GDM1 (cell line): ENCODE results near the gene REXO5.

ENCODE experiments used
- DNase-seq: peaks from one replicate; lab custom pipeline; 2025; lab: John Stamatoyannopoulos, UW

The REXO5 gene

DNA sequence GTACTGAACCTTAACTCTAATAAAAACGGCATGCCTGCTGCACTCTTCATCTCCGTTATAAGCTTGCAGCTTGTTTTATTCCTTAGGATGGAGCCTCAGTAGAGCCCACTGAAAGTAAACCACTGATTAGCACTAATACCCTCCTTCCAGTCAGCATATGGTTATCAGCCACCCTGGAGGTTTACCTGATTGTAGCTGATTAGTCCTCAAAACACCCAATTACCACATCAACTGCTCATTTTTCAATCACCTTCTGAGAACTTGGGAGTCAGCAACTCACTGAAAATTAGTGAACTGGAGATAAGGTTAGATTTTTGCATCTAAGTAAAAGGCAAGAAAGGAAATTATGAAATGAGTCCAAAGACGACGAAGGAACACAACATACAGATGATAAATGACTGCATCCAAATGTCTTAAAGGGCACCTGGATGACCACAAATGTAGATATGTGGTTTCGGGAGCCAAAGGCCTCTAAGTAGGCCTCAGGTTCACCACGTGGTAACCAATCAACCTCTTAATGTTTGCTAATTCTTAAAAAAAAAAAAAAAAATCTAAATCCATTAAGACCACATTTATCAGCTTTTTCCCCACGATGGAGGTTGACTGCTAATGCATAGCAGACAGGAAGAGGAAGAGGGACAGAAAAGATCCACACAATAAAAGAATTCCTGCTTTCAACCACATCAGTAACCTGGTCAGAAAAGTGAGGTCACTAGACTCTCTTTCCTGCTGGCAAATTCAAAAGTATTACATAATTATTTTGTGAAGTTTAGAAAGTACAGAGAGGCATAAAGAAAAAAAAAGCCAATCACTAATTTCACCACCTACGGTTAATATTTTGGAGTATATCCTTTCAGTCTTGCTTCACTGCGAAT is 65.9 kb downstream of the REXO5 start:
- DNase-seq, result no peak

DNA sequence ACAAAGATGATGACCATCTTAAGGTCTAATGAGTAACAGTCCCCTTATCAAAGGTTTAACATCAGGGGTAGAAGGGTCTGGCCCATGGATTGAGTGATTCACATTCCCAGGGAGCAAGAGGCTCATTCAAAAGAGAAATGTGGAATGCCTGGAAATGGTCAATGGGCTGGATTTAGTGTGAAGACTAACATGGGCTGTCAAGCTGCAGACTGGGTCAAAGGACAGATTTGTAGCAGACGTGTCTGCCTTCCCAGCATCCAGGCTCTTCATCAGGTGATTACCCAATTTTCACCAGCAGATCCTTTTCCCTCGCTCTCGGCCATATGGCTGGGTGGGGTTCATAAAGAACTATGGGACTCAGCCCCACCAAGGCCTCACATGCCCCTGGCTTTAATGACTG is 67.0 kb downstream of the REXO5 start:
- no peak for DNase-seq

DNA sequence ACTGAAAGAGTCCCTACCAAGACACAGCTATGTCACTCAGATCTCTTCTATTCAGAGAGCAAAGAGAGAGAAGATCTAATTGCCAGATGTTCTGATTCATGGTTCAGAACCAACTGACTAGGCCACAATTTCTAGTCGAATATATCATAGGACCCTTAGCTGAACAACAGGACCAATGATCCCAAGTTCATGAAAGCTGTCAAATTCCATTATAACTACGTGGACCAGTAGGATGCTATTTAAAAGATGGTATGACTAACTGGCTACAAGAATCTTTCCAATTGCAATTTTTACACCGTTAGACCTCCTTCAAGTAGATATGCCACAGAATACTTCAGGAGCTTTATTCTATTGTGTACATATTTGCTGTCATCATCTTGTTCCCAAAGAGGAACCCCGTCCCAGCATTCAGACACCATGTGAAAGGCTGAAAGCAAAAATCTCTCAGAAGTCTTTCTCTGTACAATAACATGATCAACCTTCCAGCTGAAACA is 67.8 kb downstream of the REXO5 start:
- no peak for DNase-seq

DNA sequence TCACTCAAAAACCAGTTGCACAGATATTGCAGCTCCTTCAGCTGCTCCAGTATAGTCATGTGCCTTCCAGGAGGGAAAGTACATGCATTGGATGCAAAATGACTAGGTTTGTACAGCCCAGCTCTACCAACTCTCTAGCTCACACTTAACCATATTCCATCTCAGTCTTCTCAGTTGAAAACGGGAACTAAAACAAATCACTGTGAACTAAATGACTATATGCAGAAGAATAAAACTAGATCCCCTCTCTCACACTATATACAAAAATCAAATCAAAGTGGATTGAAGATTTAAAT is 69.0 kb downstream of the REXO5 start:
- DNase-seq, result no peak

DNA sequence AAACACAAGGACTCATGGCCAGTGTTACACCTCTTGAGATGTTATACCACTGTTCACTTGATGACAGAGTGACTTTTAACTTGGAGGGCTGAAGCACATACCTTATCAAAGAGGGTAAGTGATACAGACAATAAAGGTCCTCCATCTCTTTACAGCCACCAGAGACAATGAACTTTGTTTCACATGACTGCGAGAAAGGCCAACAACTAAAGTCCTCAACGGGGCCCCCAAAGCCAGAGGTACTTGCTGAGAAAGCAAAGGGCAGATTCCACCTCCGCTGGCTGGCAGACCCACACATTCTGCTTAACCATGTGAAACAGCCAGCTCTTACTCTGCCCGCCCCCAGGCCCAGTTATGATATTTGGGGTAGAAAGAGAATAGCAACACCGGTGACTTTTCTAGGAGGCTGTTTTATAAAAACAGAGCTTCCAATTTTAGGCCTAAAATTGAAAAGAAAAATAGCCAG is 72.4 kb downstream of the REXO5 start:
- no peak for DNase-seq

DNA sequence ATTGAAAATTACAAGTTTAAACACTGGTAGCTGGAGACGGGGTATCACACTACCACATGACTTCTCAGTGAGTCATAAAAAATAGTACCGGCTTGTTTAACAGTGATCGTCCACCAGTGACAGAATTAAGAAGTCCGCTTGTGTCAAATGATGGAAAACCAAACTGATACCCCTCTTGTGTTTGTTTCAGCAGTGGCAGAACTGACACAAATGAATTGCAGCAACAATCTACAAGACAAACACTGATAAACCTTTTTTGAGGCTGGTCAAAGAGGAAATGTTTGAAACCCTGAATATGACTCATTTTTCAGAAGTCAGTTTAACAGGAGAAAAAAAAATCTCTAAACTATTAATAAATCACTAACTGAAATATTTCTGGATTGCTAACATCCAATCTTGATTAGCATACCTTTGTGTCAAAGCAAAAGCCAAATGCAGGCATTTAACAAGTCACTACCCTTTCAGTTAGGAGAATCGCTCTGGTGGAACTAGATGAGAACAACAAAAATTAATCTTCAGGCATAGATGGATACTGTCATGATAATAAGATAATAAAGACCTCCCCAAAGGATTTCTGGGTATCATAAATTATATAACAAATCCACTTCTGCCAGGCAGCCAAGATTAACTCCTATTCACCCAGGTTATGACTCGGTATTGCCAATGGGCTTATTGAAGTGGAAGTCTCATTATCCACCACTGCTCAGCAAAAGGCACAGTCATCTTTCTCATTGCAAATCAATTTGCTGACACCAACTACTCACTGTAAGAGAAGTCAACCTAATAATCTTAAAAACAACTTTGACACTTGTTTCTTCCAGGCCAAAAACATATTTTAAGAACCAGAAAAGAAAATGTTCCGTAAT is 73.1 kb downstream of the REXO5 start:
- DNase-seq, result no peak

DNA sequence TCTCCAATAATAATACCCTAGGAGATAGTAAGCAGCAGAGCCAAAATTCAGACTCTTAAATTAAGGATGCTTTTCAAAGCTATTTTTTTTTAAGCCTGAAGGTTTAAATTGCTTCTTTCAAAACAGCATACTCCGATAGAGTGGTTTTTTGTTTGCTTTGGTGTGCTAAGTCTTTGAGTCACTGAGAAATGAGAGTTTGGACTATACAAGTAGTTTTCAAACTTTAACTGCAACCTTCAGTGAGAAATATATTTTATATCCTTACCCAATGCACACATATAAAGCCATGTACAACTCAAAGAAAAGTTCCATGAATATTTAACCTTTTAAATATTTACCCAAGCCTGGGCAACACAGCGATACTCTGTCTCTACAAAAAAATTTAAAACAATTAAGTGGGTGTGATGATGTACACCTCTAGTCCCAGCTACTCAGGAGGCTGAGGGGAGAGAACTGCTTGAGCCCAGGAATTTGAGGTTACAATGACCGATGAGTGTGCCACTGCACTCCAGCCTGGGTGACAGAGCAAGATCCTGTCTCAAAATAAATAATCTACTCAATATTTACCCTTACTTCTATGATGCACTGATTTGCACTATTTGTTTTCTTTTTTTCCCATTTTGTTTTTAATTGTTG is 74.7 kb downstream of the REXO5 start:
- DNase-seq, result no peak

DNA sequence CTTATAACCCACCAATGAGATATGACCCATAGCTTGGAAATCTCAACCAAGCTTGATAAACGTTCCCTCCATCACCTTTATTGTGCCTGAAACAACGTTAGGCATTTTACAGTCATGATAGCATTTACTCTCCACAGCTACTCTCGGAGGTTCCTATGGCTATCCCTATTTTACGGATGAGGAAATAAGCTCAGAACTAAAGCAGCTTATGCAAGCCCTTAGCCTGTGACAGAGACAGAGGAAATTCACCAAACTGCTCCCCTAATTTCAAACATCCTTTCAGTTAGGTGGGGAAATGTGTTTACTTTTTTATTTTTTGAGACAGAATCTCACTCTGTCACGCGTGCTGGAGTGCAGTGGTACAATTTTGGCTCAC is 75.2 kb downstream of the REXO5 start:
- DNase-seq, result no peak

DNA sequence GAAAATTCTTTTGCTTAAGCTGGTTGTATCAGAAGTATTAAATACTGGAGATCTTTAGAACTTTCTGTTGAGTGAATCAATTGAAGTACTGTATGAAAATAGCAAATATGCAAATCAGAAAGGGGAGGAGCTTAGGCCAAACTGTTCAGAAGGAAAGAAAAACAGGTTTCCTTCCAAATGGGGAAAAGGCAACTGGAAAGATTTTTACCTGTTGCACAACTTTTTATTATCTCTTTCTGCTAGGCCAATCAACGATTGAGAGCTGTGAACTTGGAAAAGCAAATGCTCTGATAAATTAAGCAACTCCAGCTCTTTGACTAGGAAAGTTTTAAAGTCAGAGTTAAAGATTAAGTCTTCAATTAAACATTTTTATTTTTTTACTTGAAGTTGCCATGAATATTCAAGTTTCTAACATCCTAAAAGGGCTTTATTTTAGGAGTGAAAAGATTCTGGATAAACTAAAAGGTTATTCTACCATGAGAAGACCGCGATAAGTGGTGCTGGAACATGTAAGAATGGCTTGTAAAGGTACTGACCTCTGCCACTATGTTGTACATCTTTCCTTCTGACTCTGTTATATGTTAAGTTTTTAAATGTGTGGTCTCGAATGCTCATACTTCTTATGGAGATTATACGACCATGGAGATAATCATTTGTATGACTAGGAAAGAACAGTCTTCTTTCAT is 77.4 kb downstream of the REXO5 start:
- DNase-seq, result no peak

DNA sequence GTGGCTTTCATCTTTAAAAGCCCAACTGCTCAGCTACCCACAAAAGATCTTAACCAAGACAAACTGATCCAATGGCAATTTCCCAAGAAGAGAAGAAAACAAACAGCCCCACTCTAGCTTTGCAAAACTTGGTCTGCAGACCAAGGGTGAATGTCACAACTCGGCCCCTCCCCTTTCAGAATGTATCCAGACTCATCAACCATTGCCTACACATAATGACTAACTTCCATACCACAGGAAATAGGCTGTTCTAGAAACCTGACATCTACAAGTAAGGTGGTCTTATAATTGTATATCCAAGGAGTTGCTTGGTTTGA is 77.9 kb downstream of the REXO5 start:
- no peak for DNase-seq

DNA sequence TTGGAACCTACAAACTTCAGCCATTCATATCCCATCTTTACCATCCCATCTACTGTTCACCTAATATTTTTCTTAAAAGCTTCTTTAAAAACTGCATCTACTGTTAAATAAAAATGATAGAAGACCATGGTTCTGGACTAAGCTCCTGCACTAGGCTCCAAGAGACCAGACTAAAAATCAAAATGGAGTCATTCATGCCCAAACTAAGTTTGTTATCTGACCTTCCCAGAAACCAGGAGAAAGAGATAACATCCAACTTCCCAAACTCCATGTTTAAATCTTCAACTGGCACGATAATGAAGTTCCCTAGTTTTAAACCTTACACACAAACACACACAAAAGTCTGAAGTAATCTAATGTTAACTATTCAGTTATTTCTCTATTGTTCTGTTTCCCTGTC is 80.0 kb downstream of the REXO5 start:
- DNase-seq, result no peak

DNA sequence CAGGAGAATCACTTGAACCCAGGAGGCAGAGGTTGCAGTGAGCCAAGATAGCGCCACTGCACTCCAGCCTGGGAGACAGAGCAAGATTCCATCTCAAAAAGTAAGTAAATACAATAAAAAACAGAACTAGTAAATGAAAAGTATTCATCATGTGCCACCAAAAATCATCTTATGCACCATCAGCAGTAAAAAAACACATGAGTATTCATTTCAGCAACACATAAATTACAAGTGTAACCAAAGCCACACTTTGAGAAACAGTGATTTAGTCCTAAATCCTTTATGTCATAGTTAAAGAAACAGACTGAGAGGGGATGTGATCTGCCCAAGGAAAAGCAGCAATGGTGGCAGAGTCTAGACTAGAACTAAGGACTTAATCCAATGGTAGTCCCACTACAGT is 80.9 kb downstream of the REXO5 start:
- no peak for DNase-seq

DNA sequence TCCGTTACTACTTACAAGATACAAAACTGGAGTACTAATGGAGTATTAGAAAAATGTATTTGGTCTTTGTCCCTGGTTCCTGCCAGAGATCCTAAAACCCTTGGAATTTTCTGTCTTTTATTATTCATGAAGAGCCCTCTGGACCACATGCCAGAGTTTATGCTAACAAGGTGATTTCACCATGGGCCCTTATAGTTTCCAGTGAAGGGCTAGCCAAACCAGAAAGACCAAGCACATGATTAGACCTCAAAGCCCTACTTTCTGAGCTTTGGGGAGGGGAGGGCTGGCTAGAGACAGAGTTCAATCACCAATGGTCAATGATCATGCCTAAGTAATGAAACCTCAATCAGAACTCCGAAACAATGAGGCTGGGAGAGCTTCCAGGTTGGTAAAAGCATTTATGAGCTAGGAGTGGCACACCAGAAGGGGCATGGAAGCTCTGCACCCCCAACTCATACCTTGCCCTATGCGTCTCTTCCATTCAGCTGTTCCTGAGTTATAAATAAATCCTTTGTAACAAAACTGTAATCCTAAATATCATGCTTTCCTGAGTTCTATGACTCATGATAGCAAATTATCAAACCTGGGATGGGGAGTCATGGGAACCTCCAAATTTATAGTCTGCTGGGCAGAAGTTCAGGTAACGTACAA is 83.4 kb downstream of the REXO5 start:
- DNase-seq, result no peak

DNA sequence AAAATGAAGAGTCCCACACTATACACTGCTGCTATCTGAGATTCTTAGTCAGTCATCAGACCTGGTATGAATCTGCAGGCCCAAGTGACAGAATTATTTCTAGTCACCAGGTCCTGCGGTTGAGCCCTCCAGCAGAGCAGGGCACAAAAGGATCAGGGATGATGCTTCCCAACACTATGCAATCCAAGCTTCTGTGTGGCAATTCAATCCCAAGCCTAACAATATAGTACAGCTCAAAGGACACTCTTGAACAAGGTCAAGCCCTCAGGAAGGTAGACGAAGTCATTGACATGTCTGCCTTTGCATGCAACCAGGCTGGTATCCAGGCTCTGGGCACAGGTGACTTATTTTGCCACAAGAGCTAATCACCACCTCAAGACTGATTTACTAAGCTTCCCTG is 88.1 kb downstream of the REXO5 start:
- DNase-seq, result no peak

DNA sequence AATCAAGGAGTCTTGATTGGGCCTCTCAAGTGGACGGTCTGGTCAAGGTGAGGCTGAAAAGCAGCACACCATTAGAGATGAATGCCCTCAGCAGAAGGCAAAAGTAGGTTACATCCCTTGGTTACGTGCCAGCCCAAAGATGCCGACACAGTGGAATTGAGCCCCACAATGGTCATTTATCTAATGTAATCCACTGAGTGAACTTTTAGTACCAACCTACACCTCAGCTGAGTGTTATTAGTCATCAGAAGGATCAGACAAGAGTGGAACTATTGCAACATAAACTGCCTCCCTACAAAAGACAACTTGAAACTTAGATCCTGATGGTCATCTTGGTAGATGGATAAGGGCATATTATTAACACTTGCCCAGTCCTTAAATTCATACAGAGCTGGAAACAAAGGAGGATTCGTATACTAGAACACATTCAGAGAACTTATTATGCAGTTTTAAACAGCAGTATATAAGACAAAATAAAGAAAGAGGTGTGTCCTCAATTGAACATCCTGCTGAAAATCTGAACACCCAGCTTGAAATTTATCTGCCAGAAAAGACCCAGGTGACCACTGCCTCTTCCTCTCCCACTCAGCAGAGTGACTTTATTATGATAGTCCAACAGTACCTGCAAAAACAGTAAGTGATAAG is 91.0 kb downstream of the REXO5 start:
- no peak for DNase-seq

DNA sequence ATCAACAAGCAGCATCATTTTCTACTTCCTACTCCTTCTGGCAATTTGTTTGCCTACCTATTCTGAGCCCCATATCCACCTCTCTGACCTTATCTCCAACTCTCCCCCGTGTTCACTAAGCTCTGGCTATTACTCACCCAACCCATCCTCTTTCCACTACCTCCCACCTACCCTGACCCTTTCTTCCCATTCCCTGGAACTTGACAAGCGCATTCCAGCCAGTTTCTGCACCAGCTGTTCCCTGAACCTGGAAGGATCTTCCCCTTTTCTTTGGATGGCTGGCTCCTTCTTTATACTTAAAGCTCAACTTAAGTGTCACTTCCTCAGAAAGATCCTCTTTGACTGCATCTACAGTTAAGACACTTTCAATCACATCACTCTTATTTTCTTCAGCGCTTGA is 91.6 kb downstream of the REXO5 start:
- no peak for DNase-seq

DNA sequence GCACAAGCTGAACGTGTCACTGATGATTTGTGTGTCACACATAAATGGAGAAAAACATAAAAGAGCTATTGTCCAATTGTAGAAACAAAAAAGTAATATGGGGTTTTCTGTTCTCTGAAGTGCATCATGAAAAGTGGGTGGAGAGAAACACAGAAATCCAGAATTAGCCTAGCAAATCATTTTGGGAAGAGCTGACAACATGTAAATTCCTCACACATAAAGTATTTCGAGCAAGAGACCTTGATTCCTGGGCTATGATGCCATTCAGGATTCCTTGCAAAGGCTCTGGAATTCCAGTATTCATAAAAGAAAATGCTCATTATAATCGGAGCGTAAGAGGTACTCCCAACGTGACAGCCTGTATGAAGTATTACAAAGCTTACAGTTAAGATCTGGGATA is 92.7 kb downstream of the REXO5 start:
- DNase-seq, result no peak
